Stimulated activated CD4-positive, alpha-beta T cell treated with anti-CD3 and anti-CD28 coated beads, Interleukin-15, amount 100 ng/mL, for 48 hours (primary cell): ENCODE measurements around the gene NFASC.

Experiments used
- DNase-seq, 2 donors: peaks; one replicate each; pipeline ENCODE4 v3.0.0-alpha.2; 2020; ENCODE audit warnings: low read depth in 2 of 2

NFASC gene

DNA sequence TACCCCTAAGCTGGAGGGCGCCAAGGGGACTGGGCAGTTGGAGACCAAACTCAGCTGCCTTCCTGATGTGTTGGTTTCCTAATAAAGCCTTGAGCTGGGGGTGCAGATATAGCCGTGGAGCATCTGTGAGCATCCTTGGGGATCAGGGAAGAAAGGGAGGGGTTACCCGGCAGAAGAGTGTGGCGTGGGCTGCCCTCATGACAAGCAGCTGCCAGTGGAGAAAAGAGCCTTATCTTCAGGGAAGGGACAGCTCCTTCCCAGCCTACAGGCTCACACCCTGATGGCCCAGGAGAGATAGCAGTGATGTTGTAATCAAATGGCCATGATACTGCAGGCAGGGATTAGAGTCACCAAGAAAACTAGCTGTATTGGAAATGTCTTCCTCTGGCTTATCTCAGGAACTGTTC lies 10.8 kb upstream of the NFASC start:
- no peak for DNase-seq

DNA sequence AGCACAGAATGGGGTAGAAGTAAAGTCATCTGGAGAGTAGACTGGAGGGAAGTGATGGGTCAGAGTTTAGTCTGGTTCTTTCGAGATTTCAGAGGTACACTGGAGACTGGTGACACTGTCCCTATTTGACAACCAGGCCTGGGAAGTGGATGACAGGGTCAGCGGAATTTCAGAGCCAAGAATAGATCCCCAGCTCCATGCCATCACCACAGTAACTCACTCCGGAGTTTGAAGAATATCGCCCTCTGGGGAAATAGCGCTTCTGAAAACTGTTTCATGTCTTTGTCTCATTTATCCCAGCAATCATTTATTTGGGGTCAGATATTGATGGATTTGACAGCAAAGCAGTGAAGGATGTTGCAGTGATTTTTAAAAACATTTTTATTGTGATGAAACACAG lies 7.6 kb upstream of the NFASC start:
- no peak for DNase-seq

DNA sequence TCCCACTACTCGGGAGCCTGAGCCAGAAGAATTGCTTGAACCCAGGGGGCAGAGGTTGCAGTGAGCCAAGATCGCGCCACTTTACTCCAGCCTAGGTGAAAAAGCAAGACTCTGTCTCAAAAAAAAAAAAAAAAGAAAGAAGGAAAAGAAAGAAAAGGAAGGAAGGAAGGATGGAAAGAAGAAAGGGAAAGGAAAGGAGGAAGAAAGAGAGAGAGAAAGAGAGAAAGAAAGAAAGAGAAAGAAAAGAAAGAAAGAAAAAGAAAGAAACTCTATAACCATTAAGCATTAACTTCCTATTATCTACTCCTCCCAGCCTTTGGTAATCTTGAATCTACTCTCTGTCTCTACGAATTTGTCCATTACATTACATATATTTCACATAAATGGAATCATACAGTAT lies 6.9 kb upstream of the NFASC start:
- no peak for DNase-seq

DNA sequence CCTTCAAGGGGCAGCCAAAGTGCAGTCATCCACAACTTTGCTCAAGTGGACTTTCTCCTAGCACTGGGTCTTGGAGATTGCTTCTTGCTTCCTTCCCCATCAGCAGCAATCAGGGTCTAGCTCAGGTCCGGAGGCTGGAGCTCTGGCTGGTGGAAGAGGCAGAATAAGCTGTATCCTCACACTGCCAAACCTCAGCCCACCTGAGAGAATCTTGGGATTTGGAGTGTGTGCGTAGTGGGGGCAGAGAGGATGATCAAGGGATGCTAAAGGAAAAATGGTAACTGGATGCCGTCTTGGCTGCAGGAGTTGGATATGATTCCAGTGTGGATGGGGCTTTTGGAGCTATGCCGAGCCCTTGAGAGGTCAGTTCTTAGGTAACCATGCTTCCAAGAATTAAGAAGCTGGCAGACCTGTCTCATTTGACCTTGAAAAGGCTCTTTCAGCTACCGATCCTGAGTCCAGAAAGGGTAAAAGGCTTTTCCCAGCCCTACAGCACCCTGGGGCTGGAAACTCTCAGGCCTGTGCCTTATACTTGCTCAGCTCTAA lies 4.5 kb upstream of the NFASC start:
- DNase-seq, result no peak

DNA sequence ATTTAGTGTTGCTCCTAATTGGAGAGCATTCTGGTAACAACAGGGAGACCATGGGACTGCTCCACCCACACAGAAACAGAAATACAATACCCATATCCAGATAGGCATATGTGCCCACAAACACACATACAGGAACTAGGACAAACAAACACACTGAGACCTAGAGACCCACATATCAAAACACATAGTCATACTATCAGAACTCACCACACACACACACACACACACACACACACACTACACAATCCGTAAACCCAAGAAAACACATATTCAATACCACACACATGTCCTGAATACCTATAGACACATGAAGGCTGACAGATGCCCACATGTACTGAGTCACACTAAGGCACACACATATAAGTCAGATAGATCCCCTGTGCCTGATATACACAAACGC lies 3.5 kb upstream of the NFASC start:
- no peak for DNase-seq

DNA sequence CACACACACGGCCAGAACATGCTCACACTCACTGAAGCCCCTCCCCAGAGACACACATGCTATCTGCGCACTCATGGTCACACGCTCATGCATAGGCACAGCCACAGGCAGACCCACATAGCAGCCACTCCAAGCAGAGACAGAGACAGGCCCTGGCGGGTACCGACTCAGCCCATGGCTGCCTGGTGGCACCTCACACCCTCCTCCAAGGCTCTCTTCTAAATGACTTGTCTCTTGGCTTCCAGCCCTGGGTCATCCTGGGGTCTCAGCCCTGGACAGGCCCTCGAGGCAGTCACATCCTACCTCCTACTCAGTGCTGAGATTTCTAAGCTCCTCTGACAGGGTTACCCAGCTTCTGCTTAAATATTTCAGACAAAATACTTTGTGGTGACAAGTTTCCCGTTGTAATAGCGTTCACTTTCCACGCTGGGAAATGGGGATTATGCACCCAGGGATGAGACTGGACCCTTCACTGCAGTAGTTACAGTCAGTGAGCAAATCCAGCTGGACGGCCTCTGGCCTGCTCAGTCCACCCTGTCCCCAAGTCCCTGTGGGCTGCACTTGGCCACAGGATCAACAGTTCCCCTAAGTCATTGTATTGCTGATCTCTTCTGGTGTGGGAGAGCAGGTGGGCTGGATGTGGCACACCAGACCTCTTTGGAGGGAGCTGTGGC lies 2.9 kb upstream of the NFASC start:
- no peak for DNase-seq

DNA sequence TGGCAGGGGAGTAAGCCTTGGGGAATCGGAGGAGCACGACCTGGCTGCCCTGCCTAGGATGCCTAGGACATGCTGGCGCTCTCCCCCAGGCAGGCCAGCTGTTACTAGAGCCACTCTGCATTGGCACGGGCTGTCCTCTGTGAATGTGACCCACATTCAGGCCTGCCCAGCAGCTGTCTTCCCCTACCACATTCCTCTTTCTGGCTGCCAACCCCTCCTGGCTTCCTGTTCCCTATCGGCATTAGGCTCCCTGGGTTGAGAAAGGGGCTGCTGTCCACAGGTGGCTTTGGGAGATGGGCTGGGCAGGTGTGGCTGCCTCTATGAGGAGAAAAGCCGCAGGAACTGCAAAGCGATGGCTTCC lies 2.3 kb upstream of the NFASC start:
- no peak for DNase-seq

DNA sequence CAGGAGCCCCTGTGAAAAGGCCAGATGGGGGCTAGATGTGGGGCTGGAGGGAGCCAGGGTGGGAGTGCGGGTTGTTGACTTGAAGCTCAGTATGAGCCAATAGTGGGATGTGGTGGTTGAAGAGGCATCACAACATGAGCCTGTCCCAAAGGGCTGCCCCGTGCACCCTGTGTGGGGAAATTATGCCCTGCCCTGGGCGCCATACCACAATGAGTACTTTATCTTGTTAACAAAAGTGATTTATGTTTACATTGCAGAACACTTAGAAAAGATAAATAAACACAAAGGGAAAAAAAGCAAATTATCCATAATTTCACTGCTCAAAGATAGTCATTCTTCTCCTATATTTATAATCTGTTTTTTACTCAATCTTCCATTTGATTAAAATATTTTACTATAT lies 1.6 kb upstream of the NFASC start:
- DNase-seq, result no peak

DNA sequence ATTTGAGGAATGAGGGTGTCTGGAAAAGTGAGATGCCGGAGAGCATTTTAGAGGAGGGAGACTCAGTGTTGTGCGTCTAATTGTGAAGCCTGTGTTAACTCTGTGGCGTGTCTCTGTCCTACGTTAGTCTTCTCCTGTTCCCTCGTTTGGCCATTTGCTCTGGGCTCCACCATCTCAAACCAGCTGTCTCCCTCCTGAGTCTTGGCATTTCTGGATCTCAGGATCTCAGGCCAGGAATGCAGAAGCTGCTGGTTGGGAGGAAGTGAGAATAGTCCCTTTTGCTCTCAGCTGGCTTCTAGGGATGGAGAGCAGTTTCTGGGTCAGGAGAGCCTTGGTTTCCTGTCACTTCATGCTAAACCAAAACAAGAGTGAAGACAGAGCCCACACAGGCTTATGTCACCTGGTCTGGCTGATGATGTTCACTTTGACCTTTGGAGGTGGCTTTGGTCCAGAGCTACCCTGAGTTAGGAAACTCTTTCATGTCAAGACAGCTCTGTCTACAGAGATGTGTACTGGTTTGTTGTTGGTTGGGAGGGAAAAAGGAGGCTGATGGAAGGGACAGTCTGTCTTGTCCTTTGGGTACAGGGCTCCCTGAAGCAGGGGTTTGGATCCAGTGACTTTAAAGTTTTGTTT lies 859 bp downstream of the NFASC start:
- DNase-seq, result no peak

DNA sequence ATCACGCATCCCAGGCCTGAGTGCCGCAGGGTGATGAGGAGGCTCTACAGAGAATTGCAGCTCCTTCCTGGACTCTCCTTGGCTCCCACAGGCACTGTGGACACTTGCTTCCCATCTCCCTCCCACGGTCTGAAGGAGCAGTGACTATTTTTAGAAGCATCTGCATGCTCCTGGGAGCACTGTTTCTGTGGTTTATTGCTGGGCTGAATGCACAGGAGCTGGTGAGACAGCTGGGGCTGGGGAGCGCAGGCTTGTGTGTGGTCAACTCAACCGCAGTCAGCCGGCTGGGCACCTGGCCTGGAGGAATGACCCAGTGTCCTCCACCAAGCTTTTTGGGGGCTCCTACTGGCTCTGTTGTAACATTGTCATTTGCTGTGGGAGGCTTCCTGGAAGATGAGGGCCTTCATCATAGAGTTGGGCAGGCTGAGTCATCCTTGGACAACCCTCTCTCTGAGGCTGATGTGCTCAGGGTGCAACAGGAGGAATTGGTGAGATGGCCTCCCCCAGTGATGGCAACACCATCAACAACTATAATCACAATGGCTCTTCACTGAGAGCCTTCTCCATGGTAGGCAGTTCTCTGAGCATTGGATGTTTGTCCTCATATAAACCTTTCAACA lies 1.7 kb downstream of the NFASC start:
- no peak for DNase-seq

DNA sequence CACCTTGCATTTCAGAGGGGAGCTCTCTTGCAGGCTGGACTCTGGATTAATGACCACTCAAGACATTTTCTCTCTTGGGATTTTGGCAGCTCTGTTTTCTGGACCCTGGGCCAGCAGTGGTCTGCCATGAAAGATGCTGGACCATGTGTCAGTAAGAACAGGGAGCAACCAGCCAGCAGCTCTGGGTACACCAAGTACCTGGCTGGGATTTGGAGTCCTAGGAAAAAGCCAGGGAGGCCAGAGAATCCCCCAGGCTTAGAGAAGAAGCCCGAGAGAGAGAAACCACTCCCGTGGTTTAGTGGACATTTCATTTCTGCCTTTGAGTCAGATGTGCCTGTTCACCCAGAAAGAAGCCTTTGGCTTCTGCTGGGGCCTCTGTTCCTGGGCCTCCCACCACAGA lies 2.5 kb downstream of the NFASC start:
- DNase-seq, result no peak

DNA sequence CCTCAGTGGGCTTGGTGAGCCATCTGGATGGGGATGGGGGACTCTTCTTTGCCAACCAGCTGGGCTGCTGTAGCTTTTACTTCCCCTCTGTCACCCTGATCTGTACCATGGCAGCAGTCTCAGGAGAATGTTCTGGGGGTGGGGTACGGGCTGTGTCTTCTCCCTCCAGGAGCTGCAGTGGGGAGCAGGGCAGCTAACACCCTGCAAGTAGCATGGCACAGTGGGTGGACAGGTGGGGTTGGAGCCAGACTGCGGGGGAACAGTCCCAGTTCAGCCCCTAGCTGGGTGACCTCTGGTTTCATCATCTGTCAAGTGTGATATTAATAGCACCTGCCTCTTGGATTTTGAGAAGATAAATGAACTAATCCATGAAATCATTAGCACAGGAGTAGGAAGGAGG lies 3.1 kb downstream of the NFASC start:
- DNase-seq, result no peak

DNA sequence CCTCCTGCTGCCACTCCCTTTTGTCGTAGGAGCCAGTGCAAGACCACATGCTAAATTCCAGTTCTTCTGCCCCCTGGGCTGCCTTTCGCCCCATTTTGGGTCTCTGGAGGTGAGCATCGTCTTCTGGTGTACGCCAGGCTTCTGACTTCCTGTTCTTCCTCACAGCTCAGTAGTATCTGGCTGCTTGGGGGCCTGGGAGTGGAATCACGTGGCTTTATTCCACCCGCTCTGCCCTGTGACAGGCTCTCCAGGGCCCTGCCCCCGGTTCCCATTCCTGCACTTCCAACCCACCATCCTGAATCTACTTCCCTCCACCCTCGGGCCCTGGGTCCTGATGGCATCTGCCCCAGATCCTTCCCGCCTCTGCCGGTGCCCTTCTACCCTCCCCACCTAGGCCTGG lies 3.6 kb downstream of the NFASC start:
- no peak for DNase-seq

DNA sequence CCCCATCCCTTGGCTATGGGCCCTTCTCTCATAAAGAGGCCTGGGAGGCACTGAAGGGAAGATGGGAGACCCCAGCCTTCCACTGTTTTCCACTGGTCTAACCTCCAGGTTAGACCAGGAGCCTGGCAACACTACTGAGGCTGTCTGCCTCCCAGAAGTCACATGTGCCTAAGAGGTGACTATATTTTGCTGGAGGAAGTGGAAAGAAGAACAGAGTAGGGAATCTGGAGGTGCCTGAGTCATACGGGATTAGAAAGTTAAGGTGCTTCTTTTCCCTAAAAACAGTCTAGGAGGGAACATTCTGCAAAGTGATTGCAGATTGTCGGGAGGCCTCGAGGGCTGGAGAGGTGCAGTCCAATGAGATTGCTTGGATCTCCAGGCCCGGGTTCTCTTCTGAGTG lies 4.6 kb downstream of the NFASC start:
- DNase-seq, result no peak

DNA sequence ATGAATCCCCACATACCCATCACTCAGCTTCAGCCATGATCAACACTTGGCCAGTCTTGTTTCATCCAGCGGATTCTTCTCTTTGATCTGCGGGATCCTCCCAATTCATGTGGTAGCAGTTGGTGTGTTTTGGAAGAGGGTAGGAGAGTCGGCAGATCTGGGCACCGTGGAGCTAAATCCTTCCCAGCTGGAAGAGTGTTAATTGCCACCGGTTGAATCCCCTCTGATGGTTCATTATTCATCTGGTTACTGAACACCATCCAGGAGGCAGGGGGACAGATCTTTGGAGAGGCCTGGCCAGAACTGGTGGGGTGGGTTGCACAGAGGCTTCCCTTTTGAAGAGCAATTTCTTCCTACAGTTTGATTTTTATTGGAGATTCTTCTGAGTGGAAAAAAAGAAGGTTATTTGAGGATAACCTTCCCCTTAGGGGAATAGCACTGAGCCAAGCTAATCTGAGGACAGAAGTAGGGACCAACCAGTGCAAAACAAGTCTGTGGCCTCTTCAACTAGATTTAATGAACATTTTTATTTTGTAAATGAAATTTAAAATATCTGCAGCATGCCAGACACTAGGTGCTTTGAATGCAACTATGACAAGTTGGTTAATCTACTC lies 8.1 kb downstream of the NFASC start:
- DNase-seq, result no peak

DNA sequence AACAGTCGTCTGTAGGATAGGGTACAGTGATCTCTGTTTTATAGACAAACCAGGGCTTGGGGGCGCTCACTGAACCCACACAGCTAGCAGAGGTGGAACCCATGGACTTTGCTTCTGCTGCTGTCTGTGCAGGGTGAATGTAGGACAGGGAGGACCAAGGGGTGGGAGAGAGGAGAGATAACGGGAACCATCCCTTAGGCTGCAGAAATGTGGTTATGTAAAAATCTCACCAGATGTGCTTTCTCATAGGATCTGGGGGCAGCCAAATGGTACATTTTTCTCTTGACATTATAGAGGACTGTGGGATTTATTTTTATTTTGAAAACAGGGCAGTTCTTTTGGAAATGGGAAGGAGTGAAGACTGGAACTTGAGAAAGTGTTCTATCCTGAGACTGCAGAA lies 8.7 kb downstream of the NFASC start:
- no peak for DNase-seq

DNA sequence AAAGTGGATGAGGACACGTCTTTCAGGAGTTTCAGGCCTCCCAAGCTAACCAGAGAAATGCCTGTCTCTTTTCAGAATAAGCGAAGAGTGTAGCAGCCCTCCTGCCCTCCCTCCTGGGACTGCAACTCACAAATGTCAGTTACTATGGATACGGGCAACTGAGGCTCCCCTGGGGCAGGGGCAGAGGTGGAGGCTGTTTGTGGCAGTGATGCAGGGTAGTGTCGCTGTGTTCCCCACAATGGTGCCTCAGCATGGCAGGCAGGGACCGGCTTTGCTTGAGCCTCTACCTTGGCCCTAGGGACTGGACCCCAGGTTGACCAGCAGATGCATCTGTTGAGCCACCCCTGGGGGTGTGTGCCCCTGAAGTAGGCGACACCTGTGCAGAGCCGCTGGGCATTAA lies 10.2 kb downstream of the NFASC start:
- no peak for DNase-seq

DNA sequence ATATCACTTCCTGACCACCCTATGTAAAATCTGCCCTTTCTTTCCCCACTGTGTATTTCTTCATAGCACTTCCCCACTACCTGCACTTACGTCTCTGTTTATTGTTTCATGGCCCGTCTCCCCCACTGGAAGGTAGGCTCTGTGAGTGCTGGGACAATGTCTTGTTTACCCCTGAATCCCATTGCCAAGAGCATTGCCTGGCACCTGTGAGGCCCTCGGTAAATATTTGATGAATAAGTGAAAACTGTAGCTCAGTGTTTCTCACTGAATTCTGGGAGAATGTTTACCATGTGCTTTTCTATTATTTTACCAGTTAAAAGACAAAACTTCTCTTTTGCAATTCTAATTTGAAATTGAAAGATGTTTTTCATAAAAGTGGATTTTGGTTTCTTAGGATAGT lies 11.8 kb downstream of the NFASC start:
- DNase-seq, result no peak

DNA sequence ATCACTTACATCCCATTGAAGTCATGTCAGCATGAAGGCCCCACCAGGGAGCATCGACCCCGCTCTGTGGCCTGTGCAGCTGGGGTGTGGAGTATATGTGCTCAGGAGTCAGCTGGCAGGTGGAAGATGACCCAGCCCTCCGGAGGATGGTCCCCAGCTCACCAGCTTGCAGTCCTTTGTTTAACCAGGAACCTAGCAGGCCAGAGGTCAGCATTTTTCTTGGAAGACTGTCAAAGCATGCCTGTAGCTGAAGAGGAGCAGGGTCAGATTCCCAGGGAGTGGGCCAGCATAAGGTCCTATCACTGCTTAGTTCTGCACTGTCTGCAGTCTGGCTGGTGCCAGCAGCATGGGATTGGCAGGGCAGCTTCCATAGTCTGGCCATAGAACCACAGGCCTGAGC lies 12.7 kb downstream of the NFASC start:
- DNase-seq, result no peak

DNA sequence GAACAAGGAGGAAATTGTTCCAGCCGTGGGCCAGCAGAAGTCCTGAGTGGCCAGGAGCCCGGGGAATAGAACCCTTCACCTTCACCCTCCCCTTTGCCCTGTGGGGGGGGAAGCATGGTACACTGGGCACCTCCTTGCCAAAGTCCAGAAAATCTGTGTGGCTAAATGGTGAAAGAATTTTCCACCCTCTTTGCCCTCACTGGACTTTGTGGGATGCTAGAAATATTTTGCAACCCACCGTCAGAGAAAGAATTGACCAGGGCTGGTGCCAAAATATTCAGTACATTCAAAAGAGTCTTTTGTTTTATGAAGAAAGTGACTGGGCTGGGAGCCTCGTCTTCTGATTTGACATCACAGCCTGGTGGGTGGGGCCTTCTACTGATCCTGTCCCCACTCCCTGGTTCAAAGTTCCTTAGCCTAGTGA lies 14.6 kb downstream of the NFASC start:
- DNase-seq, result no peak

DNA sequence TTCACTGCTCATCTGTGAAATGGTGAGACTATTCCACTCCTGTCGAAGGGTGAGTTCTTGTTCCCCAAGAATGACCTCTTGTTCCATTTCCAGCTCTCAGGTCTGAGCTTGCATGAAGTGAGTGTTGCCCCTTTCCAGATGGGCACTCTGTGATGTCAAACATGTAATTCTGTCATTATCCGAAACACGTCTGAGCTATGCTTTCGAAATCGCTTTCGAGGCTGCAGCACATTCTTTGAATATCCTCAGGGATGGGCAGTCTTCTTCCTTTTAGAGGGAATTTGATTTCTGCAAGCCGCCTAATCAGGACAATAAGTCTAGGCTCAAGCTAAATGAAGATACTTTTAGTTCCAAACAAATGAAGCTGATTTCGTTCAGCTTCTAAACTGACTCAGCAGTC lies 15.1 kb downstream of the NFASC start:
- DNase-seq, result no peak

DNA sequence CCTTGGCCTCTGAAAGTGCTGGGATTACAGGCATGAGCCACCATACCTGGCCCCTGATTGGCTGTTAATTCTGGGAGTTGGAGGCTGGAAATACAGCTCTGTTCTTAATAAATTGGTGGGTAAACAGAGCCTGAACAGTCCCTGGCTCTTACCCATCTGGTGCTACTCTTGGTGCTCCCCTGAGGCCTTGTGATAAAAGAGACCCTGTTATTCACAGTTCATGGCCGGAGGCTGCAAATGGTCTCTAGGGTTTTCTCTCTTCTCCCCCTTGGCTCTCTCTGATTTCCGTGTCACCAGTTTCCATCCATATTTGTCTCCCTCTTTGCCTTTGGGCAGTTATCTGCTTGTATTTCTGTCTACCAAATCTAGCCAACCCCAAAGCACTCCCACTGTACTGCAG lies 17.2 kb downstream of the NFASC start:
- no peak for DNase-seq

DNA sequence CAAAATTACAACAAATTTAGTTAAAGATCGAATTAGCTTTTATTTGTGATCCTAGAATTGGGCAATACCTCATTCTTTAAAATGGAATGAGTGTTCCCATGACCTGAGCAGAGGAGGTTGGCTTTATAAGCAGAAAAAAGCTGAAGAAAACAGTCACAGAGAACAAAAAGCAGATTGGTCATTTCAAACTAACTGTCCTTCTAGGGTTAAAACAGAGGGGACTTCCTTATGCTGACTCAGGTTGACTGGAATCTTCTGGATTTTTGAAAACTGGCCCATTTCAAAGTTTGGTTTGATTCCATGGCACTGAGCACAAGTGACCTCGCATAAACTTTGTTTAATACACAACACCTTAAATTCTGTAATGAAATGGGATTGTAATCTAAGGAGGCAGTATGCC lies 17.6 kb downstream of the NFASC start:
- no peak for DNase-seq
